ENCODE measurements around the gene ESPN. TPM values are rescaled to one million over a fixed set of nuclear protein-coding genes. Genes with fewer than 3 reads are reported as not detected.
A peak's percentile ranks its signal among the peaks of the same experiment; 100 is the strongest.

Gene ESPN
- total RNA-seq, 1 donor from 2014 or later = 0.32 TPM

DNA sequence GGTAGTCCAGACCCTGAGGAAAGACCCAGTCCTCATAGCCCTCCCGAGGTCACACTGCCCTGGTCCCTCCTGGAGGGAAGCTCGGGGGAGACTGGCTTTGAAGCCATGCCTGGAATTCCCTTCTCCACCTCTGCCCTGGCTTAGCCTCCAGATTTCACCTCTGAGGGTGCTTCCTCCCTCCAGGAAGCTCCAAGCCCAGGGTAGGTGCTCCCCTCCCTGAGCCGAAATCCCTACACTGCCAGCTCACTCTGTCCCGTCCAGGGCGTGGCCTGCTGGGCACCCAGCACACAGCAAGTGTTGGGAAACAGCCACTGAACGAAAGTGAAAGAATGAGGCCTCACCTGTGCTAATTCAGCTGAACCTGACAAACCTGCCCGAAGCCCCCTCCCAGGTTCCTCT lies 47.4 kb downstream of the ESPN start:
- DNase-seq (ENCODE audit: low spot score) = no peak
- intact Hi-C loops (cut with DNase I) = no loop called here

- intact Hi-C loops (cut with DNase I) = no loop called here
Observed at GRCh38 chr1:6472391-6472790, 47.8 kb downstream of the ESPN start.

GRCh38 chr1:6473156-6473555 lies 48.6 kb downstream of the ESPN start:
- no peak for DNase-seq (ENCODE audit: low spot score)
- intact Hi-C loops (cut with DNase I) = no loop called here

More at GRCh38 chr1:6472391-6472790, 47.8 kb downstream of the ESPN start:
- DNase-seq (ENCODE audit: low spot score) = no peak

GRCh38 chr1:6473974-6474814 lies 49.6 kb downstream of the ESPN start:
- intact Hi-C loops (cut with DNase I) = no loop called here
- no peak for DNase-seq (ENCODE audit: low spot score)

DNA sequence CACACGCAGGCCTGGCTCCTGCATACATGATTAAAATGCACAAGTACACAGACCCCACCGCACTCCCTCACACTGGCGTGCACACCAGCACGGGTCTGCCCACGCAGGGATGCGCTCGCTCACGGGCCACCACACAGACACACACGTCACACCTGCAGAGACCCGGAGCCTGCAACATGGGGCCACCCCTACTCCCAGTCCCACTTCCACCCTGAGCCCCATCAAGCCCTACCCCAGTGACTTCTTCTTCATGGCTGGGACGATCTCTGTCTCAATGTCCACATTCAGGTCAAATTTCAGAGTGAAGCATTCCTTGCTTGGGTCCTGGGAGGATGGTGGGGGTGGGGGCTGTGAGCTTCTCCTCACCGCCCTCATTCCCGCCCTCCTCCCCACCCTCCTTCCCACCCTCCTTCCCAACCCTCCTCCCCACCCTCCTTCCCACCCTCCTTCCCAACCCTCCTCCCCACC lies 50.3 kb downstream of the ESPN start:
- intact Hi-C loops (cut with DNase I) = no loop called here
- no peak for DNase-seq (ENCODE audit: low spot score)

DNA sequence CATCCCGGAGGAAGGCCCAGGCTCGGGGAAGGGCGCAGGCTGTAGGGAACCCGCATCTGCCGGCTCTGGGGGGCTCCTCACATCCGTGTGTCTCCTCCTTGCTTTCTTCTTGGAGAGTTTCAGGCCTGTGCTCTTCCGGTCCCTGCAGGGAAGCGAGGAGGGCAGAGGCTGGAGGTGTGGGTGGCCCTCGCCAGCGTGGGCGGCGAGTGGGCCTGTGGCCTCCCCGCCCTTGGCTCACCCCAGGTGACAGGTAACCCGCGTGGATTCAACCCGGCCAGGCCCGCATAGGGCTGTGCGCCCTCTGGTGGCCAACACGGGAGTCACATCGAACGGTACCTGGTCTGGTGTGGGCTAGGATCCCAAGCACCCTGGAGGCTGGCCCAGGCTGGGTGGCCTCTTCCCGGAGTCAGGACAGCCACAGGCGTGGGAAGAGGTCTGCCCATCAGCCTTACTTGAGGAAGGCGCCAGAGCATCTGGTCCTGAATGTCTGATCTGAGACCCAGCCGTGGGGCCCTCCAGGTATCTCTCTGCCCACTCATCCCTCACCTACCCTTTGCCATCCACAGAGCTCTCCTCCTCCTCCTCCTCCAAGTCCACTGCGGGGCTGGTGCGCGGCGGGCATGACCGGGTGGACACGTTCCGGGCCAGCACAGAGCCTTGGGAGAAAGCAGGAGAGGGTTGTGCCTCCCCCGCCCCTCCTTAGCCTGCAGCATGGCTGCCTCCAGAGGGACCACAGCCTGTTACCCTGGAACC lies 51.0 kb downstream of the ESPN start:
- intact Hi-C loops (cut with DNase I) = no loop called here
- DNase-seq (ENCODE audit: low spot score) = peak; percentile 89

DNA sequence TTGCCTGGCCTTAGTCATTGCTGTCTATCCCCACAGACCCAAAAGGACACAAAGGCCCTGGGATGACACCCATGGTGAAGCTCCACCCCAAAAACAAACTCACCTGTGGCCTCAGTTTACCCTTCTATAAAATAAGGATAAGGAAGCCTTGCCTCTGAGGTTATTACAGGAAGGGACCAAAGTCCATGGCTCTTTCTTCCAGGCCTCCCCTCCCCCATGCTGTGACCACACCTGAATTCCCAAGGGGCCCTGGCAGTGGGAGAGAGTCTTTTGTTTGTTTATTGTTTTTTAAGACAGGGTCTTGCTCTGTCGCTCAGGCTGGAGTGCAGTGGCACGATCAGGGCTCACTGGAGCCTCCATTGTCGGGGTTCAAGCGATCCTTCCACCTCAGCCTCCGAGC lies 51.9 kb downstream of the ESPN start:
- intact Hi-C loops (cut with DNase I) = no loop called here

GRCh38 chr1:6477039-6477820 lies 52.7 kb downstream of the ESPN start:
- intact Hi-C loops (cut with DNase I) = no loop called here
- no peak for DNase-seq (ENCODE audit: low spot score)

More for the DNA sequence above, 51.9 kb downstream of the ESPN start:
- no peak for DNase-seq (ENCODE audit: low spot score)

DNA sequence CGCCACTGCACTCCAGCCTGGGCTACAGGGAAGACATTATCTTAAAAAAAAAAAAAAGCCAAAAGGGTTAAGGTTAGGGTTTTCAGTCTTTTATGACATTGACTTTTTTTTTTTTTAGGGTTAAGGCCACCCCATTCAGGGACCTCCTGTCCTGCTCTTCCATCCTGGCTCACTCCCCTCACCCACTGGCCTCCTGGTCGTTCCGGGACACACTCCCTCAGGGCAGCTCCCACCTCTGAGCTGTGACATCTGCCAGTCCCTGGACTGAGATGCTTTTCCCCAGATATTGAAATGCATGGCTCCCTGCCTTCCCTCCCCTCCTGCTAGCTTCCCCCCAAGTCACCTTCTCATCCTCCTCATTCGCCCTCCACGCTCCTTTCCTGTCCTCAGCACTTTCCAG lies 57.2 kb downstream of the ESPN start:
- intact Hi-C loops (cut with DNase I) = no loop called here
- no peak for DNase-seq (ENCODE audit: low spot score)

- intact Hi-C loops (cut with DNase I) = no loop called here
- DNase-seq (ENCODE audit: low spot score) = no peak
Observed at GRCh38 chr1:6483017-6483760, 58.6 kb downstream of the ESPN start.

DNA sequence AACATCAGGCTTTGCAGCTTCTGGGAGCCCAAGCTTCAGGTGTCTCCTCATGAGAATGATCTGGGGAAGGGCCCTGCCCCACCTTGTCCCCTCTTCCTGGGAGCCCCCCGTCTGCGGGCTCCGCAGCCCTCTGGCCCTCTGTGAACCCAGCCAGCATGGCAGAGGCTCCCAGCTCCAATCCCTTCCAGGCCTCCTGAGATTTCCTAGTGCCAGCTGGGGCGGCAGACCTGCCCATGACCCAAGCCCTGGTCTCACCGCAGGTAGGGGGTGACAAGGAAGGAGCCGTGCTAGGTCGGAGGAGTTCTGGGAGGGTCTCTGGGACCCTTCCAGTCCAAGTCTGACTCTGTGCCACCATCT lies 59.2 kb downstream of the ESPN start:
- no peak for DNase-seq (ENCODE audit: low spot score)
- intact Hi-C loops (cut with DNase I) = no loop called here

GRCh38 chr1:6484826-6485167 lies 60.2 kb downstream of the ESPN start:
- DNase-seq (ENCODE audit: low spot score) = no peak
- intact Hi-C loops (cut with DNase I) = loop anchor here (5.0 kb wide), 1 partner anchor 163 kb away; no protein-coding TSS in a partner anchor

GRCh38 chr1:6485168-6486101 lies 60.9 kb downstream of the ESPN start:
- intact Hi-C loops (cut with DNase I) = loop anchor here (2.0 to 5.0 kb wide), 2 partner anchors 37 to 162 kb away; no protein-coding TSS in a partner anchor
- no peak for DNase-seq (ENCODE audit: low spot score)

DNA sequence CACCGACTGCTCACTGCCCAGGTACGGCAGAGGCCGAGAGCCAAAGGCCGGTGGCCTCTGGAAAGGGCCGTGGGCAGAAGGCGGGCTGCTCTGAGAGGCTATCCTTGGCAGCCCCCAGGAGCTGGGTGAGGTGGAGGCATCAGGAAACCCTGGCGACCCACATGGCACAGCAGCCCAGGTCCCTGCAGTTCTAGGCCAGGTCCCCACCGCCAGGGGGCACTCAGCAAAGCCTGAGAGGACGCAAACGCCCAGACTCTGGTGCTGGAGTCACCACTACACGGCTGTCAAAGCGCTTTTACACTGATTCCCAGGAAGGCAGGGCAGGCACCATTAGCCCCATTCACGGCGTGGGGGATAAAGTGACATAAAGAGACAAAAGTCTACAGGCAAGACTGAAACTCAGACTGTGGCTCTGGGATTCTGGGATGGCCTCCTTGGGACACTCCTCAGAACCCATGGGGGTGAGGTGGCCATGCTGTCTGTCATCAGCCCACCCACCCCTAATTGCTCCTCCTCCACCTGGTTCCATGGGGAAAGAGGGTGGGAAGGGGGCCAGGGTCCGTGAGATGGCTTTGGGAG lies 61.9 kb downstream of the ESPN start:
- DNase-seq (ENCODE audit: low spot score) = peak; percentile 89
- intact Hi-C loops (cut with DNase I) = loop anchor here (1.0 to 5.0 kb wide), 3 partner anchors 36 to 161 kb away; partner anchors contain the start of gene NOL9

GRCh38 chr1:6487804-6488484 lies 63.4 kb downstream of the ESPN start:
- intact Hi-C loops (cut with DNase I) = loop anchor here (1.0 to 5.0 kb wide), 3 partner anchors 35 to 159 kb away; partner anchors contain the start of gene NOL9
- no peak for DNase-seq (ENCODE audit: low spot score)

DNA sequence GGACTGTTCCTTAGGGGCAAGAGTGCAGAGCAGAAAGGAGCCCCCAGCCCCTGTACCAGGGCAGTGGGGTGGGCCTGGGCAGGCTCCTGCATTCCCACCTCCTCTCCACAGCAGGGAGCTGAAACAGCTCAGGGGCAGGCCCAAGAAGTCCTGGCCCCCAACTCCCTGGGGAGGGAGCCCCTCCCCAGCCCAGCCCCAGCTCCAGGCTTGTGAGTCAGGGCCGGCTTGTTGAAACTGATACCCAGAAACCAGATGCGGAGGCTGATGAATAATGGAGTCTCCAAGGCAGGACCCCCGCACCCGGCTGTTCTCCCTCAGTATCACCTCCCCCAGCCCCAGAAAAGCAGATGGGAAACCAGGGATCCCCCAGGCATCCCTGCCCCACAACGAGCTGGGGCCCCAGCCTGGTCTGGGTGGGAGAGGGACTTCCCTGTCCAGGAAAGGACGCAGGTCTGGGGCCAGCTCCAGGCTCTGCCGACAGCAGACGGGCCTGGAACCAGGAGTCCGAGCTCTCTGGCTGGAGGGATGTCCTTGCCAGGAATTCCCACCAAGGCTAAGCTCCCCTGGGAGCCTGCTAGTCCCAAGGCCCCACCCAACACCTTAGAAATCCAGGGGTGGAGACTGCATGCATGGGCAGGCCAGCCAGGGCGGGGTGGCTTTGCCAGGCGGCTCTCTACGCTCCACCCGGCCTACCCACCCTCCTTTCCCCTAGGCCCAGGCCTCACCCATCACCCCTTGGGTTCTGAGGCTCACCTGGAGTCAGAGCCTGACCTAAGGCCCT lies 64.2 kb downstream of the ESPN start:
- no peak for DNase-seq (ENCODE audit: low spot score)
- intact Hi-C loops (cut with DNase I) = loop anchor here (5.0 kb wide), 1 partner anchor 159 kb away; no protein-coding TSS in a partner anchor
